Astrocyte (in vitro differentiated cells and primary cell): ENCODE data around the gene C4orf54.

ENCODE experiments used
- EZH2 ChIP-seq: IDR thresholded peaks from 2 replicates; pipeline ENCODE4 v1.6.1; 2012; ENCODE audit warnings: mild to moderate bottlenecking, low read length, inconsistent platforms; ENCODE audit not compliant: insufficient read depth
- TF ChIP-seq, protein P1 (sequence below): IDR thresholded peaks from 2 replicates; pipeline ENCODE4 v1.5.1; 2011; ENCODE audit warnings: low read depth, mild to moderate bottlenecking, inconsistent platforms, low read length, moderate library complexity; ENCODE audit not compliant: insufficient read depth

DNA sequence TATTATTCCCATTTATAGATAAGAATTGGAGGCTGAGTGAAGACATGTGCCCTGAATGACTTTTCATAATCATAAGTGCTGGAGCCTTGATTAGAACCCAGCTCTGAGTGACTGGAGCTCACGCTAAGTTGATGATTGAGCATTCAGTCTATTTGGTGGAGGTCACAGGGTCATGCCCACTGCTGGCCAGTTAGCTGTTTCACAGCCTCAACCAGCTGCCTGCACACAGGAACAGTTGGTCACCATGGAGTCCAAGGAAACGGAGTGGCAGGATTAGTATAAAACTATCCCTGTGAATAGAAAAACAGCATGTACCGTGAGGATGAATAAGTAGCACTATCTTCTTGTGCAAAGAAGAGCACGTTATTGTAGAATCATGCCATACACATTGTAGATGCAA, 1.0 kb upstream of the C4orf54 start:
- TF ChIP-seq, protein P1, sequence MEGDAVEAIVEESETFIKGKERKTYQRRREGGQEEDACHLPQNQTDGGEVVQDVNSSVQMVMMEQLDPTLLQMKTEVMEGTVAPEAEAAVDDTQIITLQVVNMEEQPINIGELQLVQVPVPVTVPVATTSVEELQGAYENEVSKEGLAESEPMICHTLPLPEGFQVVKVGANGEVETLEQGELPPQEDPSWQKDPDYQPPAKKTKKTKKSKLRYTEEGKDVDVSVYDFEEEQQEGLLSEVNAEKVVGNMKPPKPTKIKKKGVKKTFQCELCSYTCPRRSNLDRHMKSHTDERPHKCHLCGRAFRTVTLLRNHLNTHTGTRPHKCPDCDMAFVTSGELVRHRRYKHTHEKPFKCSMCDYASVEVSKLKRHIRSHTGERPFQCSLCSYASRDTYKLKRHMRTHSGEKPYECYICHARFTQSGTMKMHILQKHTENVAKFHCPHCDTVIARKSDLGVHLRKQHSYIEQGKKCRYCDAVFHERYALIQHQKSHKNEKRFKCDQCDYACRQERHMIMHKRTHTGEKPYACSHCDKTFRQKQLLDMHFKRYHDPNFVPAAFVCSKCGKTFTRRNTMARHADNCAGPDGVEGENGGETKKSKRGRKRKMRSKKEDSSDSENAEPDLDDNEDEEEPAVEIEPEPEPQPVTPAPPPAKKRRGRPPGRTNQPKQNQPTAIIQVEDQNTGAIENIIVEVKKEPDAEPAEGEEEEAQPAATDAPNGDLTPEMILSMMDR: no peak
- no peak for TF ChIP-seq EZH2
